HepG2 (cell line): ENCODE measurements around the gene ADCYAP1R1. TPM values are rescaled to one million over a fixed set of nuclear protein-coding genes. Genes with fewer than 3 reads are reported as not detected.

Experiments
- ATAC-seq: fragments of 200-7000 bp; cut with Tn5 transposase; 3 replicates; pipeline ENCODE4 v1.9.1; 2020; ENCODE audit warnings: mild to moderate bottlenecking, moderate library complexity
- BruUV-seq: library from RNA; stranded (reverse); fragments of 400-500 nt; replicated peaks from 2 replicates; lab custom pipeline; 2021; lab: Mats Ljungman, UMichigan
- CTCF ChIA-PET: fragments of 300-600 bp; formaldehyde crosslinking; extraction: SDS; loops from one replicate; lab custom pipeline; 2021; ENCODE audit warnings: low total read pairs, inconsistent platforms, low intra/inter-chr PET ratio; lab: Yijun Ruan, JAX
- POLR2A ChIA-PET: fragments of 350-600 bp; sonication (Branson Sonifier 250); formaldehyde crosslinking; loops from one replicate; lab custom pipeline; 2020; ENCODE audit warnings: antibody characterized with exemption, inconsistent platforms; lab: Yijun Ruan, JAX
- DNase-seq: peaks from one replicate; pipeline ENCODE4 v3.0.0-alpha.2; 2015; ENCODE audit warnings: low spot score
- FAIRE-seq: peaks from 3 replicates; lab custom pipeline; 2011; peaks lifted over from hg19 to GRCh38; lab: Jason Lieb, UNC
- H2AFZ ChIP-seq: one replicate; pipeline ENCODE4 v1.6.1; 2011; ENCODE audit warnings: low read length, inconsistent platforms
- H3K27ac ChIP-seq: fragments of 300-600 bp; 3 replicates; pipeline ENCODE4 v1.8.0; 2011; ENCODE audit warnings: mixed run types, mild to moderate bottlenecking, mixed read lengths, low read length, inconsistent platforms; ENCODE audit not compliant: insufficient read depth; ENCODE audit errors: extremely low read length
- H3K27me3 ChIP-seq, 2 experiments: fragments of 200-600 bp in 1 of 2; 2 replicates in 1 of 2; 3 replicates in 1 of 2; pipeline versions ENCODE4 v1.6.0 to v1.8.0; 2011; ENCODE audit warnings: low read length in 2 of 2, mild to moderate bottlenecking in 2 of 2, moderate library complexity in 2 of 2, inconsistent platforms in 1 of 2; ENCODE audit not compliant: insufficient read depth in 2 of 2, control insufficient read depth in 1 of 2
- H3K36me3 ChIP-seq, 2 experiments: fragments of 200-600 bp in 1 of 2; replicated peaks in 1 of 2; 2 replicates in 1 of 2; 3 replicates in 1 of 2; pipeline versions ENCODE4 v1.5.1 to v1.8.0; 2011; ENCODE audit warnings: low read length in 2 of 2, inconsistent platforms in 1 of 2; ENCODE audit not compliant: insufficient read depth in 2 of 2, control insufficient read depth in 1 of 2
- H3K4me1 ChIP-seq: 2 replicates; pipeline ENCODE4 v1.5.1; 2012; ENCODE audit warnings: low read length, inconsistent platforms; ENCODE audit not compliant: insufficient read depth
- H3K4me2 ChIP-seq: 2 replicates; pipeline ENCODE4 v1.6.0; 2011; ENCODE audit warnings: low read depth, low read length, inconsistent platforms
- H3K4me3 ChIP-seq, 3 experiments: fragments of 200-600 bp in 1 of 3; sonication (generic), shearing (Covaris generic) in 1 of 3; replicated peaks in 1 of 3; 2 replicates each; pipeline ENCODE4 v1.5.1; 2011 to 2016; ENCODE audit warnings: low read length in 3 of 3, inconsistent platforms in 2 of 3, low read depth in 2 of 3, mild to moderate bottlenecking in 2 of 3, control low read depth in 1 of 3, mixed read lengths in 1 of 3; ENCODE audit not compliant: insufficient read depth in 1 of 3
- H3K79me2 ChIP-seq: one replicate; pipeline ENCODE4 v1.6.1; 2011; ENCODE audit warnings: low read length, inconsistent platforms; ENCODE audit not compliant: insufficient read depth
- H3K9ac ChIP-seq: 2 replicates; pipeline ENCODE4 v1.6.0; 2011; ENCODE audit warnings: mild to moderate bottlenecking, low read depth, low read length, inconsistent platforms; ENCODE audit not compliant: insufficient read depth
- H3K9me3 ChIP-seq: 2 replicates; pipeline ENCODE4 v1.5.1; 2012; ENCODE audit warnings: mild to moderate bottlenecking, low read length
- H4K20me1 ChIP-seq: 2 replicates; pipeline ENCODE4 v1.6.0; 2011; ENCODE audit warnings: inconsistent platforms, mild to moderate bottlenecking, low read length, moderate library complexity; ENCODE audit not compliant: insufficient read depth
- FOSL2 ChIP-seq: sonication (generic); formaldehyde crosslinking; IDR thresholded peaks from 2 replicates; pipeline ENCODE4 v1.4.0; 2020; ENCODE audit warnings: missing genetic modification reagents
- FOXO1 ChIP-seq: sonication (generic); formaldehyde crosslinking; IDR thresholded peaks from 2 replicates; pipeline ENCODE4 v1.4.0; 2020; ENCODE audit warnings: missing genetic modification reagents
- MBNL3 ChIP-seq: fragments of 250-450 bp; sonication (Bioruptor Pico); conservative IDR thresholded peaks from 2 replicates; pipeline ENCODE4 v1.8.0; 2022; ENCODE audit warnings: mild to moderate bottlenecking, inconsistent platforms
- PAX8 ChIP-seq: sonication (generic); formaldehyde crosslinking; IDR thresholded peaks from 2 replicates; pipeline ENCODE4 v1.8.0; 2022; ENCODE audit warnings: mild to moderate bottlenecking, missing genetic modification reagents, borderline replicate concordance
- POLR2G ChIP-seq: fragments of 200-400 bp; formaldehyde crosslinking; IDR thresholded peaks from 2 replicates; pipeline ENCODE4 v1.6.1; 2018; ENCODE audit warnings: mild to moderate bottlenecking, low read depth, low read length, moderate library complexity
- RORA ChIP-seq: sonication (generic); formaldehyde crosslinking; IDR thresholded peaks from 2 replicates; pipeline ENCODE4 v1.5.0; 2020; ENCODE audit warnings: mild to moderate bottlenecking, missing genetic modification reagents, moderate library complexity
- TBX3 ChIP-seq: fragments of 450-650 bp; IDR thresholded peaks from 2 replicates; pipeline ENCODE4 v1.6.1; 2017; ENCODE audit warnings: antibody characterized with exemption, mild to moderate bottlenecking, inconsistent platforms, borderline replicate concordance
- TIGD3 ChIP-seq: sonication (generic); formaldehyde crosslinking; IDR thresholded peaks from 2 replicates; pipeline ENCODE4 v1.5.1; 2020; ENCODE audit warnings: mild to moderate bottlenecking, missing genetic modification reagents, borderline replicate concordance
- ZMYM3 ChIP-seq: sonication (generic); formaldehyde crosslinking; IDR thresholded peaks from 2 replicates; pipeline ENCODE4 v1.5.1; 2020; ENCODE audit warnings: mild to moderate bottlenecking, missing genetic modification reagents
- ZNF263 ChIP-seq: sonication (generic); formaldehyde crosslinking; IDR thresholded peaks from 2 replicates; pipeline ENCODE4 v1.4.0; 2020; ENCODE audit warnings: missing genetic modification reagents
- ZNF367 ChIP-seq: sonication (generic); formaldehyde crosslinking; IDR thresholded peaks from 2 replicates; pipeline ENCODE4 v1.4.0; 2020; ENCODE audit warnings: missing genetic modification reagents, borderline replicate concordance
- WGBS: methylation state at CpG from one replicate; pipeline ENCODE4 v1.1.6; 2017; ENCODE audit warnings: low lambda C conversion rate; 5-methylcytosine and 5-hydroxymethylcytosine counted together
- in situ Hi-C: cut with HindIII; loops from 2 replicates; pipeline ENCODE4 v1.10.0; 2017; ENCODE audit warnings: low pct_unique_long_range_greater_than_20kb; ENCODE audit not compliant: extremely low pct_ligation_motif_present
- intact Hi-C: fragments of 100-400 bp; cut with micrococcal nuclease; formaldehyde crosslinking; loops from one replicate; pipeline ENCODE4 v1.10.0; 2022; ENCODE audit not compliant: unreplicated experiment
- polyA plus RNA-seq, 8 experiments: library from polyadenylated mRNA; depleted of rRNA in 3 of 8; stranded (reverse) in 7 of 8; unstranded in 1 of 8; fragments of >200 nt; fragmentation: Illumina TruSeq in 4 of 8; extraction: Trizol in 4 of 8; gene quantifications; 2 replicates each; pipeline versions ENCODE4 v1.2.1 to v1.2.3, GENCODE V29; 2011 to 2016; ENCODE audit warnings: low read depth in 4 of 8, missing spikeins in 1 of 8, mixed read lengths in 1 of 8; ENCODE audit not compliant: insufficient read depth in 1 of 8
- total RNA-seq, 5 experiments: library from RNA; depleted of rRNA; stranded (reverse); fragments of >200 nt; fragmentation: Illumina TruSeq; extraction: Trizol; gene quantifications; 2 replicates each; pipeline ENCODE4 v1.2.3, GENCODE V29; 2016; ENCODE audit warnings: low read depth in 1 of 5
- TF ChIP-seq, protein P1 (sequence below): fragments of 450-650 bp; IDR thresholded peaks from 2 replicates; pipeline ENCODE4 v1.6.1; 2017; ENCODE audit warnings: mild to moderate bottlenecking
- TF ChIP-seq, protein P2 (sequence below): sonication (generic); formaldehyde crosslinking; IDR thresholded peaks from 2 replicates; pipeline ENCODE4 v1.4.0; 2020; ENCODE audit warnings: missing genetic modification reagents

ADCYAP1R1 gene
- total and polyA plus RNA-seq, 2 of the 13 experiments (the other 11 are each of a cell fraction or from before 2014, with no cell fraction given) = not detected

- no peak for ATAC-seq
- no peaks in the 10 kb centered on the region for H3K9me3 ChIP-seq
- POLR2A ChIA-PET = no interaction called here
- H3K4me2 ChIP-seq = no peak overlapping the region
- no peak overlapping the region for H3K27ac ChIP-seq
- WGBS = 0% methylated on average over 4 of the region's 4 CpGs
- H4K20me1 ChIP-seq = no peaks in the 10 kb centered on the region
- no peaks in the 10 kb centered on the region for H3K4me1 ChIP-seq
- in situ Hi-C loops = no loop called here
- FAIRE-seq = no peak
- H3K9ac ChIP-seq = no peak overlapping the region
- H2AFZ ChIP-seq = no peak overlapping the region
- no peak for TF ChIP-seq ZNF263
- TF ChIP-seq, protein P1, sequence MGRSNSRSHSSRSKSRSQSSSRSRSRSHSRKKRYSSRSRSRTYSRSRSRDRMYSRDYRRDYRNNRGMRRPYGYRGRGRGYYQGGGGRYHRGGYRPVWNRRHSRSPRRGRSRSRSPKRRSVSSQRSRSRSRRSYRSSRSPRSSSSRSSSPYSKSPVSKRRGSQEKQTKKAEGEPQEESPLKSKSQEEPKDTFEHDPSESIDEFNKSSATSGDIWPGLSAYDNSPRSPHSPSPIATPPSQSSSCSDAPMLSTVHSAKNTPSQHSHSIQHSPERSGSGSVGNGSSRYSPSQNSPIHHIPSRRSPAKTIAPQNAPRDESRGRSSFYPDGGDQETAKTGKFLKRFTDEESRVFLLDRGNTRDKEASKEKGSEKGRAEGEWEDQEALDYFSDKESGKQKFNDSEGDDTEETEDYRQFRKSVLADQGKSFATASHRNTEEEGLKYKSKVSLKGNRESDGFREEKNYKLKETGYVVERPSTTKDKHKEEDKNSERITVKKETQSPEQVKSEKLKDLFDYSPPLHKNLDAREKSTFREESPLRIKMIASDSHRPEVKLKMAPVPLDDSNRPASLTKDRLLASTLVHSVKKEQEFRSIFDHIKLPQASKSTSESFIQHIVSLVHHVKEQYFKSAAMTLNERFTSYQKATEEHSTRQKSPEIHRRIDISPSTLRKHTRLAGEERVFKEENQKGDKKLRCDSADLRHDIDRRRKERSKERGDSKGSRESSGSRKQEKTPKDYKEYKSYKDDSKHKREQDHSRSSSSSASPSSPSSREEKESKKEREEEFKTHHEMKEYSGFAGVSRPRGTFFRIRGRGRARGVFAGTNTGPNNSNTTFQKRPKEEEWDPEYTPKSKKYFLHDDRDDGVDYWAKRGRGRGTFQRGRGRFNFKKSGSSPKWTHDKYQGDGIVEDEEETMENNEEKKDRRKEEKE = no peak
- TF ChIP-seq MBNL3 (CRISPR knock-in tag) = no peak
- TF ChIP-seq POLR2G = no peak
- H3K36me3 ChIP-seq = no peaks in the 10 kb centered on the region
- BruUV-seq = no TSS peak
- no peak overlapping the region for H3K4me3 ChIP-seq
- no peak for DNase-seq
- H3K27me3 ChIP-seq = 0 out of 5 replicates have a peak, but pooled peaks cover 0 to 3% of the 10 kb centered on the region in 2 experiments
- CTCF ChIA-PET = no interaction called here
- intact Hi-C loops = no loop called here
- H3K79me2 ChIP-seq = no peaks in the 10 kb centered on the region
Observed at GRCh38 chr7:31119249-31119648, 67.1 kb downstream of the ADCYAP1R1 start.

GRCh38 chr7:31120800-31121513 lies 68.8 kb downstream of the ADCYAP1R1 start:
- Histone ChIP-seq H2AFZ (no peak overlapping the region), H3K27me3 (0 out of 5 replicates have a peak, but pooled peaks cover 0 to 3% of the 10 kb centered on the region in 2 experiments), H3K79me2 (no peaks in the 10 kb centered on the region), H4K20me1 (no peaks in the 10 kb centered on the region), H3K4me2 (no peak overlapping the region), H3K36me3 (no peaks in the 10 kb centered on the region), H3K27ac (no peak overlapping the region), H3K4me1 (no peaks in the 10 kb centered on the region), H3K9me3 (no peaks in the 10 kb centered on the region), H3K9ac (no peak overlapping the region), H3K4me3 (no peak overlapping the region)
- 0% methylated on average over 1 of the region's 3 CpGs for WGBS
- BruUV-seq = no TSS peak
- POLR2A ChIA-PET = no interaction called here
- intact Hi-C loops (no loop called here), in situ Hi-C loops (loop anchor here (5.0 kb wide), 2 partner anchors 139 to 319 kb away; no protein-coding TSS in a partner anchor)
- no peak for ATAC-seq
- no peak for FAIRE-seq
- no peak for DNase-seq
- CTCF ChIA-PET = no interaction called here
- TF ChIP-seq FOSL2 (CRISPR knock-in tag) (no peak), RORA (CRISPR knock-in tag) (no peak), FOXO1 (CRISPR knock-in tag) (no peak), ZNF367 (CRISPR knock-in tag) (no peak), ZMYM3 (CRISPR knock-in tag) (no peak), PAX8 (CRISPR knock-in tag) (no peak), TIGD3 (CRISPR knock-in tag) (no peak), TBX3 (no peak)
- TF ChIP-seq, protein P2, sequence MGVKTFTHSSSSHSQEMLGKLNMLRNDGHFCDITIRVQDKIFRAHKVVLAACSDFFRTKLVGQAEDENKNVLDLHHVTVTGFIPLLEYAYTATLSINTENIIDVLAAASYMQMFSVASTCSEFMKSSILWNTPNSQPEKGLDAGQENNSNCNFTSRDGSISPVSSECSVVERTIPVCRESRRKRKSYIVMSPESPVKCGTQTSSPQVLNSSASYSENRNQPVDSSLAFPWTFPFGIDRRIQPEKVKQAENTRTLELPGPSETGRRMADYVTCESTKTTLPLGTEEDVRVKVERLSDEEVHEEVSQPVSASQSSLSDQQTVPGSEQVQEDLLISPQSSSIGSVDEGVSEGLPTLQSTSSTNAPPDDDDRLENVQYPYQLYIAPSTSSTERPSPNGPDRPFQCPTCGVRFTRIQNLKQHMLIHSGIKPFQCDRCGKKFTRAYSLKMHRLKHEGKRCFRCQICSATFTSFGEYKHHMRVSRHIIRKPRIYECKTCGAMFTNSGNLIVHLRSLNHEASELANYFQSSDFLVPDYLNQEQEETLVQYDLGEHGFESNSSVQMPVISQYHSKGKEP (CRISPR knock-in tag) = no peak
